GOT3 (cell line): Measurements from ENCODE around the gene GABRR3.

ENCODE experiments used
- DNase-seq: peaks from one replicate; lab custom pipeline; 2025; ENCODE audit warnings: mixed read lengths; lab: John Stamatoyannopoulos, UW

The GABRR3 gene

GRCh38 chr3:97988784-97989568 lies 46.1 kb downstream of the GABRR3 start:
- DNase-seq: no peak

GRCh38 chr3:97987306-97987705 lies 47.8 kb downstream of the GABRR3 start:
- DNase-seq: no peak

- DNase-seq: no peak
These were observed 51.1 kb downstream of the GABRR3 start for GRCh38 chr3:97983933-97984491.

GRCh38 chr3:97981886-97982285 lies 53.2 kb downstream of the GABRR3 start:
- DNase-seq: no peak

GRCh38 chr3:97979610-97980009 lies 55.5 kb downstream of the GABRR3 start:
- DNase-seq: no peak

GRCh38 chr3:97975466-97975865 lies 59.6 kb downstream of the GABRR3 start:
- no peak for DNase-seq

- DNase-seq: no peak
These were observed 60.1 kb downstream of the GABRR3 start for GRCh38 chr3:97974996-97975395.

- DNase-seq: no peak
These were observed 62.1 kb downstream of the GABRR3 start for GRCh38 chr3:97972976-97973375.

- no peak for DNase-seq
These were observed 63.2 kb downstream of the GABRR3 start, which contains the start of gene RIOX2 for GRCh38 chr3:97971679-97972567. TSS of gene RIOX2 (minus strand) at chr3:97972431. CDS start at chr3:97967593, 4,838 bp downstream.

GRCh38 chr3:97970956-97971620 lies 64.0 kb downstream of the GABRR3 start:
- DNase-seq: no peak

- DNase-seq: no peak
These were observed 65.0 kb downstream of the GABRR3 start for GRCh38 chr3:97970156-97970555.

GRCh38 chr3:97969541-97969940 lies 65.6 kb downstream of the GABRR3 start:
- no peak for DNase-seq

- DNase-seq: no peak
These were observed 66.7 kb downstream of the GABRR3 start for GRCh38 chr3:97968376-97968775.

GRCh38 chr3:97967966-97968365 lies 67.1 kb downstream of the GABRR3 start:
- no peak for DNase-seq

GRCh38 chr3:97960993-97961766 lies 73.9 kb downstream of the GABRR3 start:
- no peak for DNase-seq

GRCh38 chr3:97960551-97960950 lies 74.6 kb downstream of the GABRR3 start:
- DNase-seq: no peak

- DNase-seq: no peak
These were observed 75.2 kb downstream of the GABRR3 start for GRCh38 chr3:97959872-97960271.

GRCh38 chr3:97958796-97959195 lies 76.3 kb downstream of the GABRR3 start:
- DNase-seq: no peak

GRCh38 chr3:97958396-97958795 lies 76.7 kb downstream of the GABRR3 start:
- DNase-seq: no peak

- DNase-seq: no peak
These were observed 77.4 kb downstream of the GABRR3 start for GRCh38 chr3:97957617-97958311.

- no peak for DNase-seq
These were observed 79.1 kb downstream of the GABRR3 start for GRCh38 chr3:97956051-97956450.
